ENCODE measurements around the gene ATP5F1E.
"Not testable (repeated sequence)": the region's sequence is repeated elsewhere in the genome, so short reads cannot be mapped to it uniquely, and the experiment has no call there.

The ATP5F1E gene

DNA sequence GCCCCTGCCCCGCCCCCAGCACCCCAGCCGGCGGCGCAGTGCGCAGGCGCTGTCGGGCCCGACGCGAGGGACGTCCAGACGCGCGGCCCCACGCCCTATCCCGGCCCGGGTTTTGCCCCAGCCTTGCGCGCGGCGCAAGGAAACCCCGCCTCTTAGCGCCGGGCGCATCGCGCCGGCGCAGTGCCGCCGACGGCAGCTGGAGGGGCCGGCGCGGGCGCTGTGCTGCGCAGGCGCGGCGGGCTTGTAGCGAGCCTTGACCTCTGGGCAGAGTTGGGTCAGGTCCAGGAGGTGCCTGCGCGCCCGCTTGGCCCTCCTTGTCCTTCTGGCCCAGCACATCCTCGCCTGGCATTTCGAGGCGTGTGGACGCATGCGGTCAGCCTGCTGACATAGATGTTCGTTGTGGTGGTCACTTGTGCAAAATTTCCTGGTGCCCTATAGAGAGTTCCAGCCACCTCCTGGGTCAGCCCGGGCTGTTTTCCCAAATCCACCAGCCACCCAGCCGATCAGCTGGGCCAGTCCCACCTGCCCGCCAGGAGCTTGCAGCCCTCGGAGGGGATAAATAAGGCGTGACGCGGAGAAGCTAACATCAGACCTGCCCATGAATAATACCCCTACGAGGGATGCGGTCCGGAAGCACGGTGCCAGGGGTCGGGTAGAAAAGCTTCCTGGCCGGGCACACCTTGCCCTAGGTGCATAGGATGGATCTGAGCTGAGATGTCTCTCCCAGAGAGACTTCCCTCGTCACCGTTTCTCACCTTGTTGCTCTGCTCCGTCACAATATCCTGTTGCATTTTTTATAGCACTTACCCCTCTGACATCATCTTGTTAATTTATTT is 10.9 kb upstream of the ATP5F1E start:
- peak; percentile 80 for DNase-seq (ENCODE audit: low read depth)

GRCh38 chr20:59042151-59042795 is 10.1 kb upstream of the ATP5F1E start, which contains the start of gene PRELID3B:
PRELID3B (minus strand) TSS chr20:59042786; CDS start chr20:59042730, 56 bp downstream.
- DNase-seq (ENCODE audit: low read depth), result no peak

DNA sequence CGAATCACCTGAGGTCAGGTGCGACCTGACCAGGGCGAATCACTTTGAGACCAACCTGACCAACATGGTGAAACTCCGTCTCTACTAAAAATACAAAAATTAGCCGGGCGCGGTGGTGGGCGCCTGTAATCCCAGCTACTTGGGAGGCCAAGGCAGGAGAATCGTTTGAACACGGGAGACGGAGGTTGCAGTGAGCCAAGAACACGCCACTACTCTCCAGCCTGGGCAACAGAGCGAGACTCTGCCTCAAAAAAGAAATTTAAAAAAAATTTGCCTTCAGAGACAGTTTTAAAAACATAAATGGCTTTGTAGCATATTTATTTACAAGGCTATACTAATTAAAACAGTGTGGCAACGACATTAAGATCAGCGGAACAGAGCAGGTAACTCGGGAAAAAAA is 9.4 kb upstream of the ATP5F1E start:
- not testable (repeated sequence) for DNase-seq (ENCODE audit: low read depth)

DNA sequence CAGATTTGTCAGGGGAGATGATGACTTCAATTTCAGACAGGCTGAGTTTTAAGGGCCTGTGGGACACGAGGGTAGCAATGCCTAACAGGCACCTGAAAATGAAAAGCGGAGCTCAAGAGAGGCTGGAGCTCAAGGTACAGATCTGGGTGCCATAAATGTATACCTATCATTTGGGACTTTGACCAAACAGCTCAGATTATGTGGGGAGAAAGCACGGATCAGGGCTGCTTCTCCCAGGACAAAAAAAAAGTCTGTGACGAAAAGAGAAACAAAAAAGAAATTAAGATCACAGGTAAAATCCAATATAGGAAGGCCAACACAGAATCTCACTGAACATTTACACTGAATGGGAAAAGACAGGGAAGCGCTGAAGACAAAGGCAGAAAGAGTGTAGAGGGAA is 8.5 kb upstream of the ATP5F1E start:
- DNase-seq (ENCODE audit: low read depth), result no peak

GRCh38 chr20:59039233-59039632 is 7.1 kb upstream of the ATP5F1E start:
- DNase-seq (ENCODE audit: low read depth), result no peak

DNA sequence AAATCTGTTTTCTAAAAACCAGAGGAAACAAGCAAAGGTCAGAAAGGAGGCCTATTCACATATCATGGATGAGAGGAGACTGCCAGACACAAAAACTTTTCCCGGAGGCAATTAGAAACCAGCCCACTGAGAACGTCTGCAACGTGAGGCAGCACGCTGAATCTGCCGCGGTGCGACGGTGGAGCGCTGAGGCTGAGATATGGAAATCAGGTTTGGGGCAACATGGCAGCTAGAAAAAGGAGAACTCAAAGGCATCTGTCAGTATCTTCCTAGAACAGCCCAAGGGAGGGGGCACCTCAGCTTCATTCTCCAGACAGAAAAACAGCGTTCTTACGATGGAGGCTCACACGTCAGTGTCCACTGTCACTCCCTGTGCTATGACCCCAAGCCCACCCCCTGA is 5.3 kb upstream of the ATP5F1E start:
- no peak for DNase-seq (ENCODE audit: low read depth)

- no peak for DNase-seq (ENCODE audit: low read depth)
These were observed 3.2 kb upstream of the ATP5F1E start for GRCh38 chr20:59035381-59035780.

DNA sequence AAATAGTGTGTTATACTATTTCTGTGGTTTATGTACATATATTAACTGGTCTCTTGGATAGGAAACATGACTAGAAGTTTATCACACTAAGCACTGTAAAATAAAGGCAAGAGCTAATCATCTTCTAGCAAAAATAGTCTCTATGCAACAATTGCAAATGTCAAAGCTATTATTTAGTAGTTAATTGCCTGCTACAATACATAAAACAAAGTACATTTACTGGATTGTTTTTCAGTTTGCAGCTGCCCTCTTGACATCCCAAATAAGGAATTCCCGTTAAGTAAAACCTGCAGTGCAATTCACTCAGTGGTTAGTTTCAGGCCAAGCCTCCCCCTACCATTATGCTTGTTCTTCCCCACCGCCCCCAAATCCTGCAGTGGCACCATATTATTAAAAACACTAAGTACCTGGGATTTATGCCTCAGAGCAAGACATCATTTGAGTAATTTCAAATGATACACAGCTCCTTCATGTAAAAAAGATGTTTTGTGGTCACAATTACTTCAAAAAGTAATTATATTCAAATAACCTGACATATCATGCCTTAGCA is 1.6 kb upstream of the ATP5F1E start:
- DNase-seq (ENCODE audit: low read depth), result no peak

- no peak for DNase-seq (ENCODE audit: low read depth)
These were observed 958 bp upstream of the ATP5F1E start for GRCh38 chr20:59033093-59033492.

- no peak for DNase-seq (ENCODE audit: low read depth)
These were observed 551 bp upstream of the ATP5F1E start for GRCh38 chr20:59032713-59033059.

DNA sequence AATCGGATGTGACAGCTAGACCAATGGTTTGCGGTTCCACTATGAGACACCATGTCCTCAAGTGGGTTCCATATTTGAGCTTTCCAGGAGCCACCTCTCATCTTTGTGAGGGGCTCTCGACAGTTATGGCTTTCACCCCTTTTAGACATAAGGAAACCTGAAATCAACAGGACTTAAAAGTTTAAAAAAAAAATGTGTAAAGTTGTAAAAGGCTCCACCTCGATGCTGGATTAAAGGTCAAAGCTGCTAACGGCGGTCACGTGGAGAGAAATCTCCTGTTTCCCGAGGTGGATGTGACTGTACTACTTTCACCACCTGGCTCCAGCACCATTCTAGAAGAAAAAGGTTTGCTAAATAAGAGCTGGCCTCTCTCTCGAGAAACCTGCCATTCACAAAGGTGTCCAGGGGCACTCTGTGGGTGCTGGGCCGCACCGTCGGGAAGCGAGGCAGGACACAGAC is 542 bp downstream of the ATP5F1E start:
- DNase-seq (ENCODE audit: low read depth), result no peak

DNA sequence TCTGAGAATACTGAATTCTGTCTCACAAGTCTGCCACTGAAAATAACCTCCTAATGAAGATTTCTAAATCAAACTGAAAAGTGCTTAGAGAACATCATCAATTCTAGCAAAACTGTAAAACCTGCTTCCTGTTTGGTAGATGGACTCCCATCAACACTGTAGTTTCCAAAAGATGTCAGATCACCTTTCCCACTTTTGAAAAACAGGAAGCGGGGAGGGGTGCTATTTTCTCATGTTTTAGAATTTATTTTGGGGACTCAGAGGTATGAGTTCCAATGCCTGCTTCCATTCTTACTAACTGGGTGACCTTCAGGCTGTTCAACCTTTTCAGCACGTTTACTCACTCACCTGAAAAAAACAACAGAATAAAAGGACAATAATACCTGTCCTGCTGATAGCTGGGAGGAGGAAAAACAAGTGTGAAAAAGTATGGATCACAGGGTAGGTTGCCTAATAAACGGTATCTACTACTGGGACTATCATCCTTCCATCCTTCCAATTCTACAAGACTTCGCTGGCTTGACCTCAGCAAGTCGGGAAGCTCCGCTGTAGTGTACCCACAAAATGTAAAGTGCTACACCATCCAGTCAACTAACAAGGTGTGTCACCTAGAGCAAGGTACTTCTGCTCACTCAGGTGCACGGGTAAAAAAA is 1.1 kb downstream of the ATP5F1E start:
- no peak for DNase-seq (ENCODE audit: low read depth)

GRCh38 chr20:59028812-59029211 is 3.3 kb downstream of the ATP5F1E start:
- no peak for DNase-seq (ENCODE audit: low read depth)

GRCh38 chr20:59027741-59028320 is 4.3 kb downstream of the ATP5F1E start:
- DNase-seq (ENCODE audit: low read depth), result no peak

GRCh38 chr20:59026904-59027740 is 5.0 kb downstream of the ATP5F1E start:
- no peak for DNase-seq (ENCODE audit: low read depth)

GRCh38 chr20:59025511-59025910 is 6.6 kb downstream of the ATP5F1E start:
- DNase-seq (ENCODE audit: low read depth), result no peak

- DNase-seq (ENCODE audit: low read depth), result no peak
These were observed 7.0 kb downstream of the ATP5F1E start for GRCh38 chr20:59025086-59025485.

DNA sequence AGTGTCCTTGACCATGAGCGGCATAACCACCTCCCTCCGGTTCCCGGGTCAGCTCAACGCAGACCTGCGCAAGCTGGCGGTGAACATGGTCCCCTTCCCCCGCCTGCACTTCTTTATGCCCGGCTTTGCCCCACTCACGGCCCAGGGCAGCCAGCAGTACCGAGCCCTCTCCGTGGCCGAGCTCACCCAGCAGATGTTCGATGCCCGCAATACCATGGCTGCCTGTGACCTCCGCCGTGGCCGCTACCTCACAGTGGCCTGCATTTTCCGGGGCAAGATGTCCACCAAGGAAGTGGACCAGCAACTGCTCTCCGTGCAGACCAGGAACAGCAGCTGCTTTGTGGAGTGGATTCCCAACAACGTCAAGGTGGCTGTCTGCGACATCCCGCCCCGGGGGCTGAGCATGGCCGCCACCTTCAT is 8.0 kb downstream of the ATP5F1E start:
- DNase-seq (ENCODE audit: low read depth), result no peak

DNA sequence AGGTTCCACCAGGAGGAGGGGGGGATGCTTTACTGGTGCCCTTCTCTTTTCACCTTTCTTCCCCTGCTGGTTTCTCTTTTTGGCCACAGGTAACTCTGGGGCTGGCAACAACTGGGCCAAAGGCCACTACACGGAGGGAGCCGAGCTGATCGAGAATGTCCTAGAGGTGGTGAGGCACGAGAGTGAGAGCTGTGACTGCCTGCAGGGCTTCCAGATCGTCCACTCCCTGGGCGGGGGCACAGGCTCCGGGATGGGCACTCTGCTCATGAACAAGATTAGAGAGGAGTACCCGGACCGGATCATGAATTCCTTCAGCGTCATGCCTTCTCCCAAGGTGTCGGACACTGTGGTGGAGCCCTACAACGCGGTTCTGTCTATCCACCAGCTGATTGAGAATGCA is 8.5 kb downstream of the ATP5F1E start:
- no peak for DNase-seq (ENCODE audit: low read depth)

DNA sequence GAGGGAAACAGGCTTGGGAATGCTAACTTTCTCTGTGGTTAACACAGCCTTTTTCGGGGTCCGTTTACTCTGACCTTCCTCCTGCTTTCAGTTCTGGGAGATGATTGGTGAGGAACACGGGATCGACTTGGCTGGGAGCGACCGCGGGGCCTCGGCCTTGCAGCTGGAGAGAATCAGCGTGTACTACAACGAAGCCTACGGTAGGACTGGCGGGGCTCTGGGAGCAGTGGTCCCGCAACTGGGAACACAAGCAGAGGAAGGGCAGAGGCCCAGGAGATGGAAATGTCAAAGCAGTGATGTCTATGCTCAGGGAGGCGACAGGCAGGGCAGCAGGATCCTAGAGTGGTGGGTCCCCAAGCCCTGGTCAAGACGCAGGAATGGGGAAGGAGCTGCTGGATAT is 9.4 kb downstream of the ATP5F1E start:
- no peak for DNase-seq (ENCODE audit: low read depth)

GRCh38 chr20:59020938-59021551 is 11.1 kb downstream of the ATP5F1E start:
- DNase-seq (ENCODE audit: low read depth), result no peak

All from stimulated activated CD8-positive, alpha-beta memory T cell treated with anti-CD3 and anti-CD28 coated beads, Interleukin-7, amount 100 ng/mL, for 24 hours (primary cell).